PC-3 (cell line): ENCODE measurements around the gene GSTT2. TPM values are rescaled to one million over a fixed set of nuclear protein-coding genes. Genes with fewer than 3 reads are reported as not detected.
A peak's percentile ranks its signal among the peaks of the same experiment; 100 is the strongest.
"Not testable (repeated sequence)": the region's sequence is repeated elsewhere in the genome, so short reads cannot be mapped to it uniquely, and the experiment has no call there.

Experiments
- ATAC-seq: fragments of 200-7000 bp; cut with Tn5 transposase; 2 replicates; pipeline ENCODE4 v1.9.1; 2020; ENCODE audit warnings: mild to moderate bottlenecking, moderate library complexity
- Bru-seq: library from RNA; stranded (reverse); fragments of 400-500 nt; gene quantifications from one replicate; lab custom pipeline; 2021; lab: Mats Ljungman, UMichigan
- BruChase-seq, 2 experiments: library from RNA; stranded (reverse); fragments of 400-500 nt; gene quantifications; one replicate each; lab custom pipeline; 2021; lab: Mats Ljungman, UMichigan
- BruUV-seq: library from RNA; stranded (reverse); fragments of 400-500 nt; replicated peaks from 2 replicates; lab custom pipeline; 2021; lab: Mats Ljungman, UMichigan
- CTCF ChIA-PET: fragments of 300-600 bp; sonication (Branson Sonifier 250); formaldehyde crosslinking; loops from one replicate; lab custom pipeline; 2022; ENCODE audit warnings: antibody characterized with exemption; lab: Charles Lee
- POLR2A ChIA-PET: fragments of 300-600 bp; sonication (Branson Sonifier 250); formaldehyde crosslinking; loops from one replicate; lab custom pipeline; 2022; ENCODE audit warnings: antibody characterized with exemption; ENCODE audit not compliant: unreplicated experiment; lab: Charles Lee
- DNase-seq: peaks from one replicate; pipeline ENCODE4 v3.0.0-alpha.2; 2015
- H2AFZ ChIP-seq: fragments of 300-600 bp; sonication (generic); 2 replicates; pipeline ENCODE4 v1.6.0; 2016; ENCODE audit warnings: antibody characterized with exemption, low read length
- H3F3A ChIP-seq: fragments of 300-600 bp; sonication (generic); one replicate; pipeline ENCODE4 v1.6.0; 2017; ENCODE audit warnings: antibody characterized with exemption, low read length, control low read depth, mild to moderate bottlenecking; ENCODE audit not compliant: unreplicated experiment
- H3K27ac ChIP-seq: fragments of 300-600 bp; sonication (generic); 2 replicates; pipeline ENCODE4 v1.5.1; 2016; ENCODE audit warnings: mild to moderate bottlenecking, low read length
- H3K27me3 ChIP-seq: fragments of 300-600 bp; sonication (generic); 2 replicates; pipeline ENCODE4 v1.6.1; 2016; ENCODE audit warnings: low read length, mixed read lengths
- H3K36me3 ChIP-seq: fragments of 300-600 bp; sonication (generic); 2 replicates; pipeline ENCODE4 v1.6.1; 2016; ENCODE audit warnings: low read depth, mixed run types, low read length, mixed read lengths
- H3K4me1 ChIP-seq: fragments of 300-600 bp; sonication (generic); 2 replicates; pipeline ENCODE4 v1.5.1; 2016; ENCODE audit warnings: low read length; ENCODE audit not compliant: insufficient read depth
- H3K4me2 ChIP-seq: fragments of 300-600 bp; sonication (generic); 2 replicates; pipeline ENCODE4 v1.6.0; 2016; ENCODE audit warnings: low read length
- H3K4me3 ChIP-seq: fragments of 300-600 bp; sonication (generic); 2 replicates; pipeline ENCODE4 v1.5.1; 2016; ENCODE audit warnings: mild to moderate bottlenecking, low read length, mixed read lengths
- H3K79me2 ChIP-seq: fragments of 300-600 bp; sonication (generic); 2 replicates; pipeline ENCODE4 v1.6.1; 2017; ENCODE audit warnings: low read length, mixed read lengths
- H3K9ac ChIP-seq: fragments of 300-600 bp; sonication (generic); 2 replicates; pipeline ENCODE4 v1.6.0; 2016; ENCODE audit warnings: mild to moderate bottlenecking, low read length
- H3K9me2 ChIP-seq: fragments of 300-600 bp; sonication (generic); replicated peaks from 2 replicates; pipeline ENCODE4 v1.6.1; 2016; ENCODE audit warnings: mixed run types, low read length, mixed read lengths
- H3K9me3 ChIP-seq: fragments of 300-600 bp; sonication (generic); 2 replicates; pipeline ENCODE4 v1.6.1; 2016; ENCODE audit warnings: low read length, mixed read lengths
- H4K20me1 ChIP-seq: fragments of 300-600 bp; sonication (generic); 2 replicates; pipeline ENCODE4 v1.6.1; 2016; ENCODE audit warnings: low read length, mixed read lengths
- CTCF ChIP-seq: fragments of 300-600 bp; sonication (generic); conservative IDR thresholded peaks from 2 replicates; pipeline ENCODE4 v1.5.1; 2017; ENCODE audit warnings: antibody characterized with exemption, low read depth, mild to moderate bottlenecking, low read length
- EZH2 ChIP-seq: fragments of 300-600 bp; sonication (generic); IDR thresholded peaks from one replicate; pipeline ENCODE4 v1.6.1; 2017; ENCODE audit warnings: antibody characterized with exemption, mild to moderate bottlenecking, low read length; ENCODE audit not compliant: unreplicated experiment
- EZH2phosphoT487 ChIP-seq: fragments of 300-600 bp; sonication (generic); IDR thresholded peaks from 2 replicates; pipeline ENCODE4 v1.6.1; 2018; ENCODE audit warnings: mild to moderate bottlenecking, antibody characterized with exemption, low read length, borderline replicate concordance
- intact Hi-C: fragments of 100-400 bp; cut with micrococcal nuclease; formaldehyde crosslinking; loops from 2 replicates; pipeline ENCODE4 v1.9.0; 2023
- long read RNA-seq: library from polyadenylated mRNA; unstranded; transcript quantifications from one replicate; pipeline ENCODE4 v2.0.0, GENCODE V29; 2021; ENCODE audit not compliant: unreplicated experiment
- total RNA-seq: library from RNA; depleted of rRNA; stranded (reverse); fragments of >200 nt; gene quantifications from 2 replicates; pipeline ENCODE4 v1.2.3, GENCODE V29; 2014; rRNA removed

GSTT2 gene
- total RNA-seq (not detected in 2 replicates), Bru-seq, nascent RNA (percentile 34 among the genes with signal in this experiment), BruChase-seq, experiment 1, labeled RNA remaining after a 6-hour chase (percentile 34 among the genes with signal in this experiment), BruChase-seq, experiment 2, labeled RNA remaining after a 2-hour chase (percentile 40 among the genes with signal in this experiment)
- long read RNA-seq, partial matches to known transcripts = 1 of 2 reads
- long read RNA-seq, other reads (novel, unspliced or antisense) = 1 of 2 reads

DNA sequence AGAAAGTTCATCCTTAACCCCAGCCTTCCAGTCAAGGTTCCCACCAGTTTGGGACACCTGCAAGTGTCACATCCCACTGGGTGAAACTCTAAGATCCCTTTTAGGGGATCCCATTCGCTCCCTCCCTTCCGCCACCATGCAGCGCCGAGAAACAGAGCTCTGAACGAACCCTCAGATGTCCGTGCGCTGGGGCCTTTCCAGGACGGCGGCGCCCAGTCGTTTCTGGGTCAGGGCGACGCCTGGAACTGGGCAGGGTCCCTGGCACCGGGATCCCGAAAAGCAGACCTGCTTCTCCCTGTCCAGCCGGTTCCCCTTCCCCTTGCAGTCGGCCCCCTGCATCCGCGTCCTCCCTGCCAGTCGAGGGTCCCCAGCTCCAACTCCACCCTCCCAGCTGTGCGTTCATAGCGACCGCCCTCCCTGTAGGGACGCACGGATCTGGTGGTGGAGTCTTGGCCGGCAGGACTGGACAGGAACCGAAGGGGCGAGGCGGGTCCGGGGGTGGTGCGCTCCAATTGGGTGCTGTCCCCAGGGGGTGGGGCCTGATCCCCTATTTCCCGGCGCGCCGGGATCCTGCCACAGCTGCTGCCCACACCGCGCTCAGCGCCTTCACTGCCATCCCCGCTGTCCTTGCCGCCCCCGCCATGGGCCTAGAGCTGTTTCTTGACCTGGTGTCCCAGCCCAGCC is at the start of gene GSTT2:
TSS of gene GSTT2 (plus strand) at position 578 of the 684 bp plus-strand sequence.
- intact Hi-C loops, H3K36me3 ChIP-seq, H3K9me2 ChIP-seq, CTCF ChIA-PET, H2AFZ ChIP-seq, H3K27me3 ChIP-seq, H3K4me1 ChIP-seq, H3K27ac ChIP-seq, POLR2A ChIA-PET, H3K4me2 ChIP-seq, DNase-seq, H3K79me2 ChIP-seq, H3F3A ChIP-seq, H4K20me1 ChIP-seq, H3K9me3 ChIP-seq, H3K4me3 ChIP-seq, H3K9ac ChIP-seq: not testable (repeated sequence)
- ATAC-seq = peak; percentile 95
- BruUV-seq = TSS peak; percentile 69

DNA sequence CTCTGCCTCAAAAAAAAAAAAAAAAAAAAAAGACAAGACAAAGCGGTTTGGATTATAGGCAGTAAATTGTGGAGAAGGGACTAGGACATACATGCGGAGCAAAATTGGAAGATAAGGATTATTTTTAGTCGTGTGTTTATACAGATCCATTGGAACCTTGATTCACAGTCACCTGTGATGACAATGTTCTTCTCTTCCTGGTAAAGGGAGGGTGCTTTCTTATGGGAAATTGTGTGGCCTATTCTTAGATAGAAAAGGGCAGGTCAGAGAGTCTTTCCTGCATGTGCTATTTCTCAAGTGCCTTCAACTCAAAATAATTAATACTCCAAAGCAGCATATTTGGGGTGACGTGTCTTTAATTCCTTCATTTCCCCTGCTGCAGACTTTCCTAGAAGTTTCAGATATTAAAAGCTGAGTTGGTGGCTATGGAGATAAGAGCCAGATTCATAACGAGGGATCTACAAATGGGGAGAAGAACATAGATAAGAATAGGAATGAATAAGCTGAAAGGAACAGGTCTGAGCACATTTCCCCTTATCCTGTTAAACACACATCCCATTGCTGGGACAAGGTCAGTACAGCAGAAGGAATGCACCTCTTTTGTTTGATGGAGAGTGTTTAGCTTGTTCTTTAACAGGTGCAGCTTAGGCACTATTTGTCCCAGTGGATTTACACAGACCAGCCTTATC is 41.5 kb upstream of the GSTT2 start:
- no peaks in the 10 kb centered on the region for H3K9me3 ChIP-seq
- no peak overlapping the region for H2AFZ ChIP-seq
- no peaks in the 10 kb centered on the region for H3K36me3 ChIP-seq
- no peak overlapping the region for H3K9ac ChIP-seq
- H3K9me2 ChIP-seq = no peaks in the 10 kb centered on the region
- ChIA-PET POLR2A (no interaction called here), CTCF (no interaction called here)
- no TSS peak for BruUV-seq
- no peak for TF ChIP-seq CTCF
- TF ChIP-seq EZH2 = no peak
- TF ChIP-seq EZH2phosphoT487 = no peak
- H3K27me3 ChIP-seq = no peaks in the 10 kb centered on the region
- no peaks in the 10 kb centered on the region for H3K4me1 ChIP-seq
- intact Hi-C loops = no loop called here
- no peaks in the 10 kb centered on the region for H3F3A ChIP-seq
- H3K27ac ChIP-seq = no peak overlapping the region
- H4K20me1 ChIP-seq = no peaks in the 10 kb centered on the region
- DNase-seq (no peak), ATAC-seq (no peak)
- H3K4me3 ChIP-seq = no peak overlapping the region
- H3K79me2 ChIP-seq = no peaks in the 10 kb centered on the region
- no peak overlapping the region for H3K4me2 ChIP-seq

GRCh38 chr22:23939017-23939357 is 40.9 kb upstream of the GSTT2 start:
- no peaks in the 10 kb centered on the region for H3K9me3 ChIP-seq
- no TSS peak for BruUV-seq
- no peaks in the 10 kb centered on the region for H4K20me1 ChIP-seq
- H3K4me1 ChIP-seq = no peaks in the 10 kb centered on the region
- DNase-seq = no peak
- H3F3A ChIP-seq = no peaks in the 10 kb centered on the region
- no peaks in the 10 kb centered on the region for H3K79me2 ChIP-seq
- no peak for ATAC-seq
- no peak overlapping the region for H2AFZ ChIP-seq
- no peak overlapping the region for H3K9ac ChIP-seq
- H3K4me3 ChIP-seq = no peak overlapping the region
- H3K36me3 ChIP-seq = no peaks in the 10 kb centered on the region
- intact Hi-C loops = no loop called here
- ChIA-PET CTCF (no interaction called here), POLR2A (no interaction called here)
- H3K9me2 ChIP-seq = no peaks in the 10 kb centered on the region
- TF ChIP-seq EZH2 (no peak), EZH2phosphoT487 (no peak), CTCF (no peak)
- H3K27me3 ChIP-seq = no peaks in the 10 kb centered on the region
- H3K27ac ChIP-seq = no peak overlapping the region
- H3K4me2 ChIP-seq = no peak overlapping the region

DNA sequence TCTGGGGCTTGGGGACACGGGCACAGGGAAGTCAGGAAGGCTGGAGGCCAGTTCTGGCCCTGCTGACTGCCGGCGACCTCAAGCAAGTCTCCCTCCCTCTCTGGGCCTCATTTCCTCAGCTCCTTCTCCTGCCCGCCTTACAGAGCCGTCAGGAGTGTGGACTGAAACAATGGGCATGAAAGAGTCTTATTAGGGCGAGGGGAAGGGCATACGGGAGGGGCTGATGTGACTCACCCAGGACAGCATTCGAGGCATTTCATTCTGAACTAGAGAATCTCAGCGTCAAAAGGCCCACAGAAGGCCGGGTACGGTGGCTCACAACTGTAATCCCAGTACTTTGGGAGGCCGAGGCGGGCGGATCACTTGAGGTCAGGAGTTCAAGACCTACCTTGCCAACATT is 39.8 kb upstream of the GSTT2 start:
- H3K27ac ChIP-seq, H3K9me2 ChIP-seq, H3K4me2 ChIP-seq, H4K20me1 ChIP-seq, H3K4me1 ChIP-seq, H3F3A ChIP-seq, CTCF ChIA-PET, H3K9ac ChIP-seq, H3K79me2 ChIP-seq, H3K9me3 ChIP-seq, H3K4me3 ChIP-seq, H3K36me3 ChIP-seq, DNase-seq, BruUV-seq, H3K27me3 ChIP-seq, H2AFZ ChIP-seq, POLR2A ChIA-PET, intact Hi-C loops: not testable (repeated sequence)
- peak; percentile 62 for ATAC-seq

DNA sequence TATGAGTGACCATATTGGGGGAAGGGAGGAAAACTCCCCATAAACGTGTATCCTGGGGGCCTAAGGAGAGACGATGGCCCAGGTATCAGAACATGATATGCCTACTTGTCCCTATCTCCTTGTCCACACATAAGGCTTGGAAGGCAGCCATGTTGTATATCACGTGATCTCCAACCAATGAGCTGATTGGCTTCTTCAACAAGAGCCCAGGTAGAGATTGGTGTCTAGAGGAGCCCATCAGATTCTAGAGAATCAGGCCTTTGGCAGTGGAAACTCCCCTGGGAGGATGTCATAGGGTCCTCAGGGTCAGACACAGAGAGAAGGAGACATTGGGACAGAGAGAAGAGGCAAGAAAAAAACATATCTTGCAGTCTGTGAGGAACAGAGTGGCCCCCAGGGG is 32.5 kb upstream of the GSTT2 start:
- DNase-seq, intact Hi-C loops, H3K36me3 ChIP-seq, H2AFZ ChIP-seq, H3K9me2 ChIP-seq, H4K20me1 ChIP-seq, ATAC-seq, H3K27ac ChIP-seq, H3F3A ChIP-seq, POLR2A ChIA-PET, H3K27me3 ChIP-seq, H3K4me3 ChIP-seq, H3K9me3 ChIP-seq, H3K4me2 ChIP-seq, H3K79me2 ChIP-seq, H3K9ac ChIP-seq, BruUV-seq, CTCF ChIA-PET, H3K4me1 ChIP-seq: not testable (repeated sequence)
